PFSK-1 (cell line): ENCODE results near the gene ZNF765.

Experiments used
- FOXP2 ChIP-seq: optimal IDR thresholded peaks from 2 replicates; pipeline ENCODE3; 2011; ENCODE audit warnings: borderline replicate concordance, control low read depth, inconsistent platforms; ENCODE audit not compliant: insufficient read depth; ENCODE audit errors: extremely low read length, extremely low read depth
- POLR2AphosphoS5 ChIP-seq: IDR thresholded peaks from 2 replicates; pipeline ENCODE4 v1.6.1; 2012; ENCODE audit warnings: low read depth, mild to moderate bottlenecking, control low read depth, low read length, moderate library complexity
- REST ChIP-seq, 2 experiments: IDR thresholded peaks; 2 replicates each; pipeline versions ENCODE4 v1.6.1 to v1.8.0; 2011 to 2012; ENCODE audit warnings: low read depth in 2 of 2, low read length in 2 of 2, control low read depth in 1 of 2, inconsistent platforms in 1 of 2, mild to moderate bottlenecking in 1 of 2, moderate library complexity in 1 of 2; ENCODE audit not compliant: insufficient read depth in 1 of 2
- SIN3A ChIP-seq: IDR thresholded peaks from 2 replicates; pipeline ENCODE4 v1.6.1; 2012; ENCODE audit warnings: mild to moderate bottlenecking, low read length, moderate library complexity, borderline replicate concordance; ENCODE audit not compliant: insufficient read depth
- TAF1 ChIP-seq: IDR thresholded peaks from 2 replicates; pipeline ENCODE4 v1.6.1; 2012; ENCODE audit warnings: low read length, control low read depth, borderline replicate concordance; ENCODE audit not compliant: insufficient read depth

Gene ZNF765

GRCh38 chr19:53365899-53366493 lies 29.0 kb upstream of the ZNF765 start:
- TF ChIP-seq SIN3A (no peak), TAF1 (no peak), FOXP2 (no peak), REST (IDR thresholded peaks at IDR 0.05; ENCODE audit: insufficient read depth in 1 of 2, low read depth in 2 of 2, low read length in 2 of 2) (no peak), POLR2AphosphoS5 (no peak)

GRCh38 chr19:53372196-53372595 lies 22.8 kb upstream of the ZNF765 start:
- no peak for TF ChIP-seq FOXP2
- no peak for TF ChIP-seq SIN3A
- TF ChIP-seq TAF1 = no peak
- TF ChIP-seq REST (IDR thresholded peaks at IDR 0.05; ENCODE audit: insufficient read depth in 1 of 2, low read depth in 2 of 2, low read length in 2 of 2) = no peak
- no peak for TF ChIP-seq POLR2AphosphoS5

- no peak for TF ChIP-seq REST (IDR thresholded peaks at IDR 0.05; ENCODE audit: insufficient read depth in 1 of 2, low read depth in 2 of 2, low read length in 2 of 2)
- no peak for TF ChIP-seq TAF1
- TF ChIP-seq FOXP2 = no peak
- TF ChIP-seq SIN3A = no peak
- no peak for TF ChIP-seq POLR2AphosphoS5
These were observed 20.7 kb upstream of the ZNF765 start for GRCh38 chr19:53374288-53374687.

- no peak for TF ChIP-seq POLR2AphosphoS5
- TF ChIP-seq REST (IDR thresholded peaks at IDR 0.05; ENCODE audit: insufficient read depth in 1 of 2, low read depth in 2 of 2, low read length in 2 of 2) = no peak
- no peak for TF ChIP-seq TAF1
- no peak for TF ChIP-seq SIN3A
- TF ChIP-seq FOXP2 = no peak
These were observed 20.2 kb upstream of the ZNF765 start for GRCh38 chr19:53374743-53375142.

- TF ChIP-seq SIN3A (no peak), REST (IDR thresholded peaks at IDR 0.05; ENCODE audit: insufficient read depth in 1 of 2, low read depth in 2 of 2, low read length in 2 of 2) (no peak), FOXP2 (no peak), TAF1 (no peak), POLR2AphosphoS5 (no peak)
These were observed 13.6 kb upstream of the ZNF765 start for GRCh38 chr19:53381376-53381775.
